ENCODE data around the gene MYB. TPM values are rescaled to one million over a fixed set of nuclear protein-coding genes. Genes with fewer than 3 reads are reported as not detected.

MYB gene
- total and polyA plus RNA-seq, 2 of the 4 experiments (the other 2 are of a cell fraction): 0.44 to 0.90 TPM

GRCh38 chr6:135161411-135162395 is 19.4 kb upstream of the MYB start:
- no TSS peak for BruUV-seq (replicated peaks)
- in situ Hi-C loops (cut with MboI; ENCODE audit: low sequenced_read_pairs) (no loop called here), intact Hi-C loops (cut with micrococcal nuclease) (no loop called here), dilution Hi-C loops (cut with HindIII; ENCODE audit: low sequenced_read_pairs, unreplicated experiment) (no loop called here)
- no peak for ATAC-seq (ENCODE audit: low read depth)
- Histone ChIP-seq H3K27ac (ENCODE audit: insufficient read depth, low read length) (no peak overlapping the region), H3K18ac (ENCODE audit: low read depth, low read length) (no peak overlapping the region), H3K23ac (ENCODE audit: low read depth, low read length) (no peak overlapping the region), H3K79me1 (ENCODE audit: low read depth in 1 of 2, low read length in 2 of 2) (no peaks in the 10 kb centered on the region), H3K9me1 (ENCODE audit: insufficient read depth, low read length) (no peaks in the 10 kb centered on the region), H2BK15ac (ENCODE audit: low read depth, low read length) (no peak overlapping the region), H3K36me3 (ENCODE audit: control insufficient read depth, insufficient read depth, low read length) (no peaks in the 10 kb centered on the region), H4K91ac (ENCODE audit: insufficient read depth, low read depth, low read length) (no peak overlapping the region), H3K27me3 (ENCODE audit: control insufficient read depth, insufficient read depth, low read length) (peaks cover 7% of the 10 kb centered on the region), H3K4me1 (ENCODE audit: control insufficient read depth, insufficient read depth, low read length) (no peaks in the 10 kb centered on the region), H2BK5ac (ENCODE audit: low read depth, low read length, poor library complexity, severe bottlenecking) (no peak overlapping the region), H3K4me3 (ENCODE audit: insufficient read depth, low read depth, low read length) (no peak overlapping the region), H3K4me2 (ENCODE audit: low read depth, low read length) (no peak overlapping the region), H3K56ac (ENCODE audit: extremely low read depth, insufficient read depth, low read length) (no peak overlapping the region), H2BK20ac (ENCODE audit: low read depth, low read length) (no peak overlapping the region), H2AK5ac (ENCODE audit: low read depth, low read length) (no peak overlapping the region), H4K5ac (ENCODE audit: low read depth, low read length) (no peak overlapping the region), H3K9me3 (ENCODE audit: control insufficient read depth, insufficient read depth, low read length) (no peaks in the 10 kb centered on the region), H2AK9ac (replicated peaks; ENCODE audit: low read depth, low read length, poor library complexity) (no peak overlapping the region), H4K20me1 (ENCODE audit: insufficient read depth, low read length) (no peaks in the 10 kb centered on the region), H3K14ac (replicated peaks; ENCODE audit: low read depth, low read length) (no peak overlapping the region), H3K9ac (ENCODE audit: low read depth, low read length) (no peak overlapping the region), H2BK120ac (ENCODE audit: low read depth, low read length) (no peak overlapping the region), H3K4ac (ENCODE audit: low read depth, low read length) (no peak overlapping the region), H4K8ac (ENCODE audit: low read depth in 2 of 2, low read length in 2 of 2) (no peak overlapping the region), H2AFZ (replicated peaks; ENCODE audit: low read length, poor library complexity) (no peak overlapping the region)
- no CpG with 5 or more reads among the region's 3 CpGs for WGBS, 2 experiments (ENCODE audit: extremely low coverage in 2 of 2, insufficient read length in 1 of 2)
- TF ChIP-seq NFE2L2 (IDR thresholded peaks at IDR 0.05; ENCODE audit: low read depth, low read length) (0 out of 2 replicates have a peak, but pooled peaks have one; percentile 41), RAD21 (IDR thresholded peaks at IDR 0.05; ENCODE audit: low read length) (no peak), CHD1 (IDR thresholded peaks at IDR 0.05; ENCODE audit: low read depth, low read length) (no peak), MXI1 (IDR thresholded peaks at IDR 0.05; ENCODE audit: borderline replicate concordance, low read depth, low read length) (no peak), BHLHE40 (IDR thresholded peaks at IDR 0.05; ENCODE audit: low read depth, low read length) (no peak), ELK1 (IDR thresholded peaks at IDR 0.05; ENCODE audit: borderline replicate concordance, low read depth, low read length) (no peak), MAFK (IDR thresholded peaks at IDR 0.05; ENCODE audit: low read depth, low read length) (no peak), RCOR1 (IDR thresholded peaks at IDR 0.05; ENCODE audit: insufficient replicate concordance, low read length) (no peak), SMC3 (IDR thresholded peaks at IDR 0.05; ENCODE audit: low read depth, low read length) (no peak)
- ChIA-PET POLR2A (ENCODE audit: unreplicated experiment) (no interaction called here), CTCF (interaction anchor here (0.9 kb wide), 1 partner anchor 32 kb away, joined by 4 read pairs; no protein-coding TSS in a partner anchor)
- DNase-seq: no peak

Measured in IMR-90 (cell line).